ENCODE measurements around the gene NLRP10.
A peak's percentile ranks its signal among the peaks of the same experiment; 100 is the strongest.
"Not testable (repeated sequence)": the region's sequence is repeated elsewhere in the genome, so short reads cannot be mapped to it uniquely, and the experiment has no call there.

Gene NLRP10

GRCh38 chr11:7965386-7965785, at the start of gene NLRP10:
Gene NLRP10, minus strand, starts transcription at chr11:7965447. Its CDS starts 1,952 bp downstream, at chr11:7963495.
- no peak for DNase-seq (ENCODE audit: low read depth in 2 of 2)

DNA sequence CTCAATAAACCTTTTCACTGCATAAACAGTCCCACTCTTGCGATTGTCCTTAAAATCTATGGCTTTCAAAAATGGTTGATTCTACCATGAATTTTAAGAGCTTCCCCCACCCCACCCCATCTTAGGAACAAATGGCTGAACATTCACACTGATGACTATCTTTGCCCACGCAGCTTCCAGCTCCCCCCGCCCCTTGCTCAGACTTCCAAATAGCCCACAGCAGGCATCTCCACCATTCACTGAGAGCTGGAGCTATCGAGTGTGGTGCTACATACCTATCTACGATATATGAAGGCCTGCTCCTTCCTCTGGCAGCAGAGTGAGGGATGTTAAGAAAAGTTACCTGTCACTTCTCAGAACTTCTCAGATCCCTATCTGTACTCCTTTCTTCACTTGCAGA, 48.6 kb upstream of the NLRP10 start:
- no peak for DNase-seq (ENCODE audit: low read depth in 2 of 2)

DNA sequence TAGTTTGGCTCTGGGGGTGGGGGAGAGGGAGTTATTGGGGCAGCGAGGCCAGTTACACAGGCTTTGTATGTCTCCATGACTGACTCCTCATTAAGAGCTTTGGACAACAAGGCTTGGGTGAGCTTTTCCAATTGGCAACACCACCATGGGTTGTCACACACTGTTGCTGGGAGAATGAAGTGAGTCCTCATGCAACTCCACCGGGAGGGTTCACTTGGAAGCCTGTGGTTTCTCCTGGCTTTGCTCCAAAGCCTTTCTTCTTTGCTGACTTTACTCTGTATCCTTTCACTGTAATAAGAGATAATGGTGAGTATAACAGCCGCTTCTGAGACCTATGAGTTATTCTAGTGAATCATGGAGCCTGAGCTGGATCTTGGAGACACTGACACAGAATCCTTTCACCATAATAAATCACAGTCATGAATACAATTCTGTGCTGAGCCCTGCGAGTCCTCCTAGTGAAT, 46.8 kb upstream of the NLRP10 start:
- DNase-seq (ENCODE audit: low read depth in 2 of 2), result no peak

- DNase-seq (ENCODE audit: low read depth in 2 of 2), result no peak
Observed at GRCh38 chr11:8011371-8011770, 46.1 kb upstream of the NLRP10 start.

GRCh38 chr11:8009856-8010255, 44.6 kb upstream of the NLRP10 start:
- no peak for DNase-seq (ENCODE audit: low read depth in 2 of 2)

- DNase-seq (ENCODE audit: low read depth in 2 of 2), result no peak
Observed at GRCh38 chr11:8008212-8008611, 43.0 kb upstream of the NLRP10 start.

- peak in 1 of 2 donors; percentile 32 for DNase-seq (ENCODE audit: low read depth in 2 of 2)
Observed at GRCh38 chr11:8006349-8006977, 41.2 kb upstream of the NLRP10 start.

GRCh38 chr11:8005556-8005955, 40.3 kb upstream of the NLRP10 start:
- no peak for DNase-seq (ENCODE audit: low read depth in 2 of 2)

DNA sequence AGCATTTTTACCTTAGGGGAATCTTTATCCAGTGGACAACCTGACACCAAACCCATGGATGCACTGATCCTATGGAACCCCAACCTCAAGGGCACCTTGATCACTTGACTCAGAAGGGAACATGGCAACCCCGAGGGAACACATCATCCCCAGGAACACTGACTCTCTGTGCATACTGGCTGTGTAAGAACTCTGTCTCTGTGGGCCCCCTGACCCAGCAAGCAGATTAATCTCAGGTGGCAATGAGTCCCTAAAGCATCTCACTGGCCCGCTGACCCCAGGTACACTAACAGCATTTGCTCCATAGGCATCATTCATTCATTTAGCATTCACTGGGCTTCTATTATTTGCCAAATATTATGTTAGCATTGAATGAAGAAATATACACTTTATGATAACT, 38.8 kb upstream of the NLRP10 start:
- no peak for DNase-seq (ENCODE audit: low read depth in 2 of 2)

GRCh38 chr11:8003187-8003586, 37.9 kb upstream of the NLRP10 start:
- no peak for DNase-seq (ENCODE audit: low read depth in 2 of 2)

GRCh38 chr11:8002676-8003075, 37.4 kb upstream of the NLRP10 start:
- DNase-seq (ENCODE audit: low read depth in 2 of 2), result no peak

DNA sequence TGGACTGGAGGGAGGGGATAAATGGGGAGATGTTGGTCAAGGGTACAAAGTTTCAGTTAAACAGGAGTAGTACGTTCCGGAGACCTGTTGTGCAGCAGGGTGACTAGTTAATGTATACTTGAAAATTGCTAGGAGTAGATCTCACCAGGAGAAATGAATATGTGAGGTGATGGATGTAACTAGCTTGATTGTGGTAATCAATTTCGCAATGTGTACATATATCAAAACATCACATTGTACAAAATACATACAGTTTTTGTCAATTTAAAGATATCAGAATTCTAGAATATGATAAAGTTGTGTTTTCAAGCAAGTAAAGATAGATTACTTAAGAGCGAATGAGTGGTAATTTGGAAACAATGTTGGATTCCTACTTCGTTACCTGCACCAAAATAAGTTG, 35.1 kb upstream of the NLRP10 start:
- no peak for DNase-seq (ENCODE audit: low read depth in 2 of 2)

DNA sequence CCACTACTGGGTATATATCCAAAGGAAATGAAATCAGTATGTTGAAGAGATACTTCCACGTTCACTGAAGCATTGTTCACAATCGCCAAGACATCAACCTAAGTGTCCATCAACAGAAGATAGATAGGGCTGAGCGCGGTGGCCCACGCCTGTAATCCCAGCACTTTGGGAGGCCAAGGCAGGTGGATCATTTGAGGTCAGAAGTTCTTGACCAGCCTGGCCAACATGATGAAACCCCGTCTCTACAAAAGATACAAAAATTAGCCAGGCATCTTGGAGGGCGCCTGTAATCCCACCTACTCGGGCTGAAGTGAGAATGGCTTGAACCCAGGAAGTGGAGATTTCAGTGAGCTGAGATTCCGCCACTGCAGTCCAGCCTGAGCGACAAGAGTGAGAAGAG, 34.5 kb upstream of the NLRP10 start:
- no peak for DNase-seq (ENCODE audit: low read depth in 2 of 2)

GRCh38 chr11:7994581-7995278, 29.5 kb upstream of the NLRP10 start:
- no peak for DNase-seq (ENCODE audit: low read depth in 2 of 2)

GRCh38 chr11:7987560-7987883, 22.3 kb upstream of the NLRP10 start:
- DNase-seq (ENCODE audit: low read depth in 2 of 2), result not testable (repeated sequence)

DNA sequence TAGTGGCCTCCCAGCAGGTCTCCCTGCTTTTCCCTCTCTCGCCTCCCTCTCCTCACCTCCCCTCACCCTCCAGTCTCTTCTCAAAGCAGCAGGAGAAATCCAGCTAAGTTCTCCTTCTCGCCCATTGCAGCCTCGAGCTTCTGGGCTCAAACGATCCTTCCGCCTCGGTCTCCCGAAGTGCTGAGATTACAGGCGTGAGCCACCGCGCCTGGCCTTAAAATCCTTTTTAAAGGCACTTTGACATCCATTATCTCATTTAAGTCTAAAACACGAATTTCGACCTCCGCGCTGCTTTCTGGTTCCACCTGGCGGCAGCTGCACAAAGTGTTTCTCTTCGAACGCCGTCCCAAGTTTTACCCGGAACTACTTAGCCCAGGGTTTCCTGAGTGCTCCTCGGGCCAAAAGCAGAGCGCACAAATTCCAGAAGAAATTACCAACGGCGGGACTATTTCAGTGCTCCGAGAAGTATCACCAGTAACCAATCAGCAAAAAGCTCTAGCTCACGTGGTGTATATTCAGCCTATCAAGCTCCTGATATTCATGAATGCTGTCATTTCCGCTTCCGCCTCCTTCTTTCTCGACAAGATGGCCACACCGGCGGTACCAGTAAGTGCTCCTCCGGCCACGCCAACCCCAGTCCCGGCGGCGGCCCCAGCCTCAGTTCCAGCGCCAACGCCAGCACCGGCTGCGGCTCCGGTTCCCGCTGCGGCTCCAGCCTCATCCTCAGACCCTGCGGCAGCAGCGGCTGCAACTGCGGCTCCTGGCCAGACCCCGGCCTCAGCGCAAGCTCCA, 21.7 kb upstream of the NLRP10 start, which contains the start of gene EIF3F:
EIF3F (plus strand) TSS at position 570 of the 792 bp plus-strand sequence; CDS start at position 586, 16 bp downstream.
- DNase-seq (ENCODE audit: low read depth in 2 of 2), result peak; percentile 78 to 82

GRCh38 chr11:7983832-7984590, 18.8 kb upstream of the NLRP10 start:
- no peak for DNase-seq (ENCODE audit: low read depth in 2 of 2)

GRCh38 chr11:7982582-7983119, 17.4 kb upstream of the NLRP10 start:
- no peak for DNase-seq (ENCODE audit: low read depth in 2 of 2)

- DNase-seq (ENCODE audit: low read depth in 2 of 2), result no peak
Observed at GRCh38 chr11:7981619-7982157, 16.4 kb upstream of the NLRP10 start.

DNA sequence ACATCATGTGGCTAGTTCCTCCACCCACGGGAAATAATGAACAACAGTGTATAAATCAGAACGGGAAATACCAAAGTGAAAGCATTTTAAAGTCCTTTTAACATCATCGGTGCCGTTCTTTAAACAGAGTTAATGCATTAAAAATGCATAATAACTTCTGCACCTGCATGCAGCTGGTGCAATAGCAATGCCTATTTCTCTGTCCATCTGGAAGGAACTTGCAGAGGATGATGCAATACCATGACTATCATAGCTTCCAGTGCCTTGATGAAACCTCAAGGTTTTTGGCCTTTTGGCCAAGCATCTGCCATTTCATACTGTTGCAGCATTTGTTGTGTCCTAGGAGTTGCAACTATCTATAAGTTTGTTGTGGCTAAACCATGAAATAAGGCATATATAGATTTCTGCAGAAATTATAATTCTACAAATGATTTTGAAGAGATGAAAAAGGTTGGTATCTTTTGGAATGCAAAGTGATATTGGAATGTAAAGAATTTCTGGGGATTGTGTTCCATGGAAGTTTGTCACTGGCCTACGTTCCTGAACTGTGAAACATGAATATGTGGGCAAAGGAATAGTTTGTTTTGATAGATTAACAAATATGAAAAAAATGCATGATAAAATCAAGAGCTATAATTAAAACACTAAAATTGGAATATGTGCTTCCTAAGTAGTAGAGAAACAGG, 12.1 kb upstream of the NLRP10 start:
- DNase-seq (ENCODE audit: low read depth in 2 of 2), result no peak

- no peak for DNase-seq (ENCODE audit: low read depth in 2 of 2)
Observed at GRCh38 chr11:7974668-7975067, 9.4 kb upstream of the NLRP10 start.
